ENCODE results near the gene GSDME.
A peak's percentile ranks its signal among the peaks of the same experiment; 100 is the strongest.
"Not testable (repeated sequence)": the region's sequence is repeated elsewhere in the genome, so short reads cannot be mapped to it uniquely, and the experiment has no call there.

The GSDME gene

DNA sequence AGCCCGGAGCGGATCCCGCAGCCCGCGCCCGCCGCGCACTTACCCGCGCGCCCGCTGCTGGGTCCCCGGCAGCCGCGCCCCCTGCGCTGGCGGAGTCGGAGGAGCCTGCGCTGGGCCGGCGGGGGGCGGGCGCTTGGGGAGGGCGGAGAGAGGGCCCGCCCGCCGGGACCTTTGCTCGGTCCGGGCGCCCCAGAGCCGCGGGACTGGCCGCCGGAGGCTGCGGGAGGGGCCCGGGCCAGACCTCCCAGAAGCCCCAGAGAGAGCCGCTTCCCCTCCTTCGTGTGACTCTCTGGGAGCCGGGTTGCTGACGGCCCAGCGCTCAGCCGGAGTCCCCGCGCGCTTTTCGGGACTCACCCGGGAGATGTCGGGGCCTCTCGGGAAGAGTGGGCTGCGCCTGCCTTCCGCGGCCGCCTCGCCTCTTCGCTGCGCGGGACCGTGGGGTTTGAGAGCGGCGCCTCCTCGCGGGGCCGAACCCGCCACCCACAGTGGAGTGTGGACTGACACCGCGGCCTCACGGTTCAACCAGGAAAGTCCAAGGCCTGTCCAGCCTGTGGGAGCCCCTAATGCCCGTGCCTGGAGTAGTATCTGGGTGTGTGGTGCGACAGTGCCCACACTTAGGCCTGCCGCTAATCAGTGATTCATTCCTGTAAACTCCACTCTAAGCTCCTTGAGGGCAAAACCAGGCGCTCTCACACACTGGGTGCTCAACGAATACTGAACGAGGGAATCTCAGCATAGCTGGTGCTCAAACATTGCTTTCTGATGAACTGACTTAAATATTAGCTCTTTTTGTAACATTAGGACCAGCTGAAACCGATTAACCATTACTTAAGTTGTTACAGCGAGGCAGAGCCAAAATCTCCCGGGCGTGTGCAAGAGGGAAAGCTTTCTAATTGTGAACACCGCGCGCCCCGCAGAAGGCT is at the start of gene GSDME:
GSDME (minus strand) TSS at position 112 of the 923 bp plus-strand sequence. CDS start 7,690 bp downstream, outside the sequence.
- DNase-seq = peak; percentile 11 to 45

GRCh38 chr7:24802300-24802699 is 45.0 kb upstream of the GSDME start:
- no peak for DNase-seq

DNA sequence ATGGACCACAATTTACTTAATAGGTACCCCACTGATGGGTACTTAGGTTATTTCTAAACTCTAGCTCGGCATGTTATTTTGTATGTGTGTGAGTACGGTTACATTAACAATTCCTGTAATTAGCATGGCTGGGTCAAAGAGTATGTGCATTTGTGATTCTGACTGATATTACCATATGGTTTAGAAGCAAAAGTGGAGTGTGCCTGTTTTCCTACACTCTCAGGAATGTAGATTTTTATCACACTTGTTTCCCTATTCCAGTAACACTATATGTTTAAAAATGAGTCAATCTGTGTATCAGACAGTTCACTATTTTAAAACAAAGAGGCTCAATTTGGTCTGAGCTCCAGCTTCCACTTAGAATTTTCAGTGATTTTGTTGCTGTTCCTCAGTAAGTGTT is 44.6 kb upstream of the GSDME start:
- no peak for DNase-seq

- DNase-seq = no peak
These were observed 43.4 kb upstream of the GSDME start for GRCh38 chr7:24800667-24801066.

DNA sequence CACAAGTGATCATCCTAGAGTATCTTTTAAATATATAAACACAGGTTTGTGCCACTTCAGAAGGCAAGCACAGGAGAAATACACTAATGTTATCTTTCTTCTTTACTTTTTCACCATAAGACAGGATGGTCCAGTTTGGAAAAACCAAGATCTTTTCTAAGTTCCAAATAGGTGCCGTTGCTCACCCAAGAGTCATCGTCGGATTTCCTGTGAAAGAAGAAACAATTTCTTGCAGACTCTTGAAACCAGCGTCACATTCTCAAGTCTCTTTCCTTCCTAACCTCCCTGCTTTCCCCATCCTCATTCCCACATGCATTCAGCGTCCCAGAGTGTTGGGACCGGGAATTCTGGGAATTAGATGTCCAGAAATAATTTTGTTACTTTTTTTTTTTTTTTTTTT is 42.8 kb upstream of the GSDME start:
- DNase-seq = no peak

GRCh38 chr7:24799506-24799905 is 42.2 kb upstream of the GSDME start:
- DNase-seq = no peak

DNA sequence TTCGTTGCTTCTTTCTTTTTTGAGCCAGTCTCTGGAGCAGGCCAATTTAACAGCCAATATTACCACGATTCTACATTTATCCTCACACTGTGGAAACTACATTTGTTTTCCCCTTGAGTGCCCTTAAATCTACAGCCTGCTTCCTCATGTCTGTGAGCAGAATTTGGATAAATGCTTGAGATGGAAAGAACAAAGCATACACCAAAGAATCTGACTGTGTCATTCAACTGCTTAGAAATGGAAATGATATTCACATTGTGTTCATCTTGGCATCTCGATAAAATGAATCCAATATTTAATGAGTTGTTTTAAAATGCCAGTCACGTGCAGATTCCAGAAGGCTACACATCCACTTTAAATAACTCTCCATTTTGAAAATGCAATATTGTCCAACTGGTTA is 41.0 kb upstream of the GSDME start:
- no peak for DNase-seq

GRCh38 chr7:24797270-24797669 is 40.0 kb upstream of the GSDME start:
- no peak for DNase-seq

GRCh38 chr7:24795407-24795767 is 38.1 kb upstream of the GSDME start:
- DNase-seq = no peak

GRCh38 chr7:24794751-24795406 is 37.6 kb upstream of the GSDME start:
- DNase-seq = not testable (repeated sequence)

- no peak for DNase-seq
These were observed 36.9 kb upstream of the GSDME start for GRCh38 chr7:24793982-24794648.

DNA sequence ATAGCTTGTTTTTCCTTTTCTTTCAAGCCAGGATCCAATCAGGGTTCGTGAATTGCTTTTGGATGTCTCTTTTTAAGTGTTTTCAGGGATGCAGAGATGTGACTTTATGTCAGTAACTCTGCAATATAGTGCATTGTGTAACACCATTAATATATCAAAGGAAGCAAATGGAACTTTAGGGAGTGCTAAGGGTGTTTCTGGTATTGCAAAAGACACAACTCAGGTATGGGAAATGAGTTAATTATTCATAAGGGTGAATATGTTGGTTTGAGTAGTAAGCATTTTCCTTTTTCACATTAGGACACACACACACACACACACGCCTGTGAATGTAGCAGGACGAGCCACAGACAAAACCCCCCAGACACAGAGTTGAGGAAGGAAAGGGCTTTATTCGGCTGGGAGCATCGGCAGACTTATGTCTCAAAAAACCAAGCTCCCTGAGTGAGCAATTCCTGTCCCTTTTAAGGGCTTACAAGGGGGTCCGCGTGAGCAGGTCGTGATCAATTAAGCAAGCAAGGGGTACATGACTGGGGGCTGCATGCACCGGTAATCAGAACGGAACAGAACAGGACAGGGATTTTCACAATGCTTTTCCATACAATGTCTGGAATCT is 31.8 kb upstream of the GSDME start:
- no peak for DNase-seq

DNA sequence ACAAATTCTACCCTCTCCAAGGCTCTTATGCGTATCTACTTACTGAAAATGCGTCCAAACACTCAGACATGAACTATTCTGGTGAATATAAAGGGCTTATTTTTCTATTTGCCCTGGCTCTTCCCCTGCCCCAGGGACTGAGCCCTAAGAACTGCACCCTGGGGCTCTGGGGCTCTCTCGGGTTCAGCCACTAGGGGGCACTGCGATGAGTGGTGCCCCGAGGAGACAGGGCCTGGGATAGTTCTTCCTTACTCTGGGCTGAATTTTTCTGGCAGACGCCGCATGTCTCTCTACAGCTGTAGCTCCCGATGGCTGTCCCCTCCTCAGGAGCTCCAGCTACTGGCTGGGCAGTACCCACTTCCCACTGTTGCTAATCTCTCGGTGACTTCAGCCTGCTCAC is 30.8 kb upstream of the GSDME start:
- DNase-seq = no peak

- peak; percentile 72 to 79 for DNase-seq
These were observed 29.7 kb upstream of the GSDME start for GRCh38 chr7:24786941-24787340.

GRCh38 chr7:24786306-24786705 is 29.0 kb upstream of the GSDME start:
- DNase-seq = no peak

DNA sequence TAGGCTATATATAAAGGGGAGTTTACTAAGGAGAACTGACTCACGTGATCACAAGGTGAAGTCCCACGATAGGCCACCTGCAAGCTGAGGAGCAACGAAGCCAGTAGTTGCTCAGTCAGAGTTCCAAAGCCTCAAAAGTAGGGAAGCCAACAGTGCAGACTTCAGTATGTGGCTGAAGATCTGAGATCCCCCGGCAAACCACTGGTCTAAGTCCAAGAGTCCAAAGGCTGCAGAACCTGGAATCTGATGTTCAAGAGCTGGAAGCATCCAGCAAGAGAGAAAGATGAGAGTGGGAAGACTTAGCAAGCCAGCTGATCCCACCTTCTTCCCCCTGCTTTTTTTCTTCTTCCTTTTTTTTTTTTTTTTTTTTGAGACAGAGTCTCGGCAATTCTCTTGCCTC is 27.0 kb upstream of the GSDME start:
- DNase-seq = no peak

DNA sequence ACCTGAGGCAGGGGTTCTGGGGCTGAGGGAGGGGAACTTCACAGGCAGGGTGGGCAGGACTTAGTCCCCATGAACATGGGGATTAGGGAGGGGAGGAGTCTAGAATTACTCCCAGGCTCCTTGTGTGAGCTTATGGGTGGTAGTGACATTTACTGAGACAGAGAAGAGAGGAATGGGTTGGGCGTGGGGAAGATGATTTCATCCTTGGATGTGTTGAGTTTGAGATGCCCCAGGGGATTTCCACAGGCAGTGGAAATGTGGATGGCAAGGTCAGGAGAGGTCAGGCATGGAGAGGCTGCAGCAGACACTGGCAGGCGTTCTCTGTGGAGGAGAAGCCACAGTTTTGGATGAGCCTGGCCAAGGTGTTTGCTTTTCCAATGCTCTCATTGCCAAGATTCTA is 26.4 kb upstream of the GSDME start:
- no peak for DNase-seq

DNA sequence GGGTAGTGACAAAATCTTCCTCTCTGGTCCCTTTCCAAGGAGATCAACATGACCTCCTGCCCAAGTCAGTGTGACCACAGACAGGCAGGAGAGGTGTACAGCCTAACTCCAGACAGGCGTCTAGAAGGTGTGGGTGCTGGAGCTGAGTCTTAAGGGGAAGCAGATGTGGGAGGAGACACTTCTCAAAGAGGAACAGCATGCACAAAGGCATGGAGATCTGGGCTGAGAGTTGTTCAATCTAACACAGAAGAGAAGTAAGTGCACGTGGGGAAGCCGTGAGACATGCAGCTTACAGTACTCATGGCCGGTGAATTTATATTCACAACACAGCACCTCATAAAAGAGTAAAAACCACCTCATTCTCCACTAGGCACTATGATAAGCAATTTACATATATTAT is 23.8 kb upstream of the GSDME start:
- DNase-seq = no peak

GRCh38 chr7:24779283-24779655 is 22.0 kb upstream of the GSDME start:
- no peak for DNase-seq

DNA sequence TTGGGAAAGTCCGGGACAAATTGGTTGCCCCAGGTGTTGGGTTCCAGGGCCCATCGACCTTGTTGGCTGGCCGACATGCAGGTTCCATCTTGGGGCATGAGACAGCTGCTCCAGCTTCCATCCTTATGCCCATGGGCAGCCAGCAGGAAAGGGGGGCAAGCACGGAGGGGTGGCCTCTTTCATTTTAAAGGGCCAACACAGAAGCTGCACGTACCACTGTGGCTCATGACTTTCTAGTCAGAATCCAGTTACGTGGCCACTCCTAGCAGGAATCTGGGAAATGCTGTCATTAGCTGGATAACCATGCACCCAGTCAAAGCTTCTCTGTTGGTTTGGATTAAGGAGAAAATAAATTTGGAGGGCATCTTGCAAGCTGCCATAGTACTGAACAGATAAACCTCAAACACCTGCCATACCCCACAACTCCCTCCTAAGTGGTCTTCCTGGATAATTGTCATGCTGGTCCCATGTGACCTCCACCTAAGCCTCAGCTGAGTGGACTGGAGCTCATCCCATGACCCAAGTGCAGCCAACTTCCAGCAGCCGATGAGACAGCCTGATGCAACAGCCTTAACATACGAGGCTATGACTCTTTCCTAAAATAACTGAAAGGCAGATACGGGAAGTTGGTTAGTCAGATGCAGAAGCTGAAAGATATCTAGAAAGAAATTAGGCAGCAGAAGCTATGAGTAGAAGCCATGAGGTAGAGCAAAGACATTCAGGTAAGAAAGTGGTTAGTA is 21.4 kb upstream of the GSDME start:
- no peak for DNase-seq

DNA sequence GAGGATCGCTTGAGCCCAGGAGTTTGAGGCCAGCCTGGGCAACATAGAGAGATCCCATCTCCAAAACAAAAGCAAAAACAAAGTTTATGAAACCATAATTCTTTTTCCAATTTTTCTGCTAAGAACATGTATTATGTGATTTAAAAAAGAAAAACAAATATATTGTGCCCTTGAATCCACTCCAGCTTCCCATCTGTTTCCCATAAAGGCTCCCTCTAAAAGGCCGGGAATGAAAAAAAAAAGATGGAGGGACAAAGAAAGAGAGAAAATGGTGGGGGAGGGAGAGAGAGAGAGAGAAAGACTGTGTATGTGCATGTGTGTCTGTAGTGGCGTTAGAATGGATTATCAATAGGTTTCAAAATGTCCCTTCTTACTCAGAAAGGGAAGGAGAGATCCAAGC is 20.5 kb upstream of the GSDME start:
- DNase-seq = no peak

DNA sequence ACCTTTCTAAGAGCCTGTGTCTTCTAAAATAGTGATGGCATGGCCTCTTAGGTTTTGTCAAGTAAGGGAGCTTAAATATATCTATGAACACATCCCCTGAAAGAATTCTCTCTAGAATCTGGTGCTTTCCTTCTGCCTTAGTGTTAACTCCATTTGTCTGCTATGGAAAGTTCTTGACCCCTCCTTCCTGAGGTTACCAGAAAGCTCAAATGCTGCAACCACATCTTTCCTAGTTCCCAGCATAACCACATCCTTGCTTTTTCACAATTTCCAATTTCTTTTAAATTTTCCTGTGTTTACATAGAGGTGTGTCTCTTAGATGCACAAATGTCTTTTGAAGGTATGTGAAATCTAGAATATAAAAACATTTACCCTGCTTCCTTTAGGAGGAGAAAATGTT is 16.4 kb upstream of the GSDME start:
- no peak for DNase-seq

GRCh38 chr7:24769851-24770250 is 12.6 kb upstream of the GSDME start:
- DNase-seq = no peak
